Stimulated activated CD8-positive, alpha-beta memory T cell treated with anti-CD3 and anti-CD28 coated beads, Interleukin-4, amount 100 ng/mL, for 48 hours (primary cell): Measurements from ENCODE around the gene GOLGA6D.
A peak's percentile ranks its signal among the peaks of the same experiment; 100 is the strongest.
"Not testable (repeated sequence)": the region's sequence is repeated elsewhere in the genome, so short reads cannot be mapped to it uniquely, and the experiment has no call there.

Source experiments
- DNase-seq: peaks from one replicate; pipeline ENCODE4 v3.0.0-alpha.2; 2020

The GOLGA6D gene

GRCh38 chr15:75333654-75334419 lies 51.2 kb downstream of the GOLGA6D start:
- not testable (repeated sequence) for DNase-seq

- no peak for DNase-seq
These were observed 52.7 kb downstream of the GOLGA6D start for GRCh38 chr15:75335313-75335704.

- peak; percentile 94 for DNase-seq
These were observed 53.2 kb downstream of the GOLGA6D start, which contains the start of gene COMMD4 for GRCh38 chr15:75335705-75336355. Gene COMMD4 (plus strand): TSS chr15:75336063. CDS start chr15:75336090, 27 bp downstream.

DNA sequence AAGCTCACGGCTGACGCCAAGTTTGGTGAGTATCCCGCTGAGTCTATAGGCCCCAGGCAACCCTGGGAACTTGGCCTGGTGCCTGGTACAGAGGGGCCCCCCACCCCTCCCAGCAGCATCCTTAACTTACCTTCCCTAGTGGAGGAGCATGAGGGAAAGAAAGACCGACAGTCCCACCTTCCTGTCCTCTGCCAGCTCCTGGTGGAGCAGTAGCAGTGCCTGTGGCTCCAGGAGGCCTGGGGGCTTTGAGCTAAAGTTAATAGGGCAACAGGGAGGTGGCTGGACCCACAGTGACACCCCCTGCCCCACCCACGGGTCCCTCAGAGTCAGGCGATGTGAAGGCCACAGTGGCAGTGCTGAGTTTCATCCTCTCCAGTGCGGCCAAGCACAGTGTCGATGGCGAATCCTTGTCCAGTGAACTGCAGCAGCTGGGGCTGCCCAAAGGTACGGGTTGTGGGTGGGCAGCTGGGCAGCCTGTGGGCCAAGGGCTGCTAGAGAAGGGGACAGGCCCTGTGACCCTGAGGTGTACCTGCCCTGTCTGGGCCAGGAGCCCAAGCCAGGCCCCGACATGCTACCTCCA lies 56.1 kb downstream of the GOLGA6D start:
- no peak for DNase-seq

DNA sequence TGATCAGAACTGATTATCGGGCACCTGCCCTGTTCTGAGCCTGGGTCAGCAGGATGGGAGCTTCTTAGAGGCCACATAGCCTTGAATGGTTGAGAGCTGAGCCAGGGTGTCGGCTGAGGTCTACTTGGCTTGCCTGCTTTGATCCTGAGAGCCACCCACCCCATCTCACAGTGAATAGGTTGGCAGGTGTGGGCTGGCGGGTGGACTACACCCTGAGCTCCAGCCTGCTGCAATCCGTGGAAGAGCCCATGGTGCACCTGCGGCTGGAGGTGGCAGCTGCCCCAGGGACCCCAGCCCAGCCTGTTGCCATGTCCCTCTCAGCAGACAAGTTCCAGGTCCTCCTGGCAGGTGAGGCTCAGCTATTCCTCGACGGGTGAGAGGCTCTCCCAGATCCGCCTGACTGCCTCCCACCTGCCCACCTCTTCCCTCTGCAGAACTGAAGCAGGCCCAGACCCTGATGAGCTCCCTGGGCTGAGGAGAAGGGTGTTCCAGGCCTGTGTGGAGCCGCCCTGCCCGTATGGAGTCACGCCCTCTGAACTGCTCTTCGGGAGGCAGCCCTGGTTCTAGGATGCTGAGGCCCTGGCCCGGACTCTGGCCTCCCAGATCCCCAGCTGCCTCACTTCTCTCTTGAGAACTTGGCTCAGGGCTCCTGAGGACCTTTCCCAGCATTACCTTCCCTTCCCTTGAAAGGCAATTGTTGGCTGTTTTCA lies 57.1 kb downstream of the GOLGA6D start:
- DNase-seq = no peak

DNA sequence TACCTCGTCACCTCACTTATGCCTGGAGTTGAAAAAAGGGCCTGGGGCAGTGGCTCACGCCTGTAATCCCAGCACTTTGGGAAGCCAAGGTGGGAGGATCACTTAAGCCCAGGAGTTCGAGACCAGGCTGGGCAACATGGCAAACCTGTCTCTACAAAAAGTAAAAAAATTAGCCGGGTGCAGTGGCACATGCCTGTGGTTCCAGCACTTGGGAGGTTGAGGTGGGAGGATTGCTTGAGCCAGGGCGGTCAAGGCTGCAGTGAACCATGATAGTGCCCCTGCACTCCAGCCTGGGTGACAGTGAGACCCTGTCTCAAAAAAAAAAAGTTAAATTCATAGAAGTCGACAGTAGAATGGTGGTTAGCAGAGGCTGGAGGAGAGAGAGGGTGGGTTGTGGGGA lies 59.6 kb downstream of the GOLGA6D start:
- DNase-seq = no peak

DNA sequence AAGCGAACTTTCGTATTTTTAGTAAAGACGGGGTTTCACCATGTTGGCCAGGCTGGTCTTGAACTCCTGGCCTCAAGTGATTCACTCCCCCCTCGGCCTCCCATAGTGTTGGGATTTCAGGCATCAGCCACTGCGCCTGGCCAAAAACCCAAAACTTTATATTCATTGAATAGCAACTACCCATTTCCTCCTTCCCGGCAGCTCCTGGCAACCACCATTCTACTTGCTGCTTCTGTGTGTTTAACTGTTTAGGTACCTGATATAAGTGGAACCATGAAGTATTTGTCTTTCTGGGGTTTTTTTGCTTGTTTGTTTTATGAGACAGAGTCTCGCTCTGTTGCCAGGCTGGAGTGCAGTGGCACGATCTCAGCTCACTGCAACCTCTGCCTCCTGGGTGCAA lies 61.3 kb downstream of the GOLGA6D start:
- not testable (repeated sequence) for DNase-seq
